ENCODE results near the gene RPUSD3. TPM values are rescaled to one million over a fixed set of nuclear protein-coding genes. Genes with fewer than 3 reads are reported as not detected.

Gene RPUSD3
- total RNA-seq, 1 experiment from 2014 or later: 54.1 TPM

DNA sequence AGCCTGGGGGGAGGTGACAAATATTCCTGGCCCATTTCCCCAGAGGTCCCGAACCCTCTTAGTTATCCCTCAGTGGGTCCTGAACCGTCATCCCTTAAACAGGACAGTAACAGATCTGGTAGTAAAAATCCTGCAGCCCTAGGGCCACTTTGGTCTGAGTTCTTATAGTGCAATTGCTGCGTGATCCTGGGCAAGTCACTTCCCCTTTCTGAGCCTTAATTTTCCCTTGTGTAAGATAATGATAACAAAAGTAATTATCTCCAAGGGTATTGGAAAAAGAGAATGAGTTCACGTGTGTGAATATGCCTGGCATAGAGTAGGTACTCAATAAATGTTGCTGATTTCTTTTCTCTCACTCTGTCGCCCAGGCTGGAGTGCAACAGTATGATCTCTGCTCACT, 43.7 kb upstream of the RPUSD3 start:
- intact Hi-C loops (cut with micrococcal nuclease): no loop called here
- Histone ChIP-seq H3K4me2 (ENCODE audit: low read length) (no peak overlapping the region), H3K9me2 (replicated peaks; ENCODE audit: low read length) (no peaks in the 10 kb centered on the region), H3K36me3 (ENCODE audit: low read depth, low read length) (no peaks in the 10 kb centered on the region), H3K9ac (ENCODE audit: low read length) (no peak overlapping the region), H3K4me3 (ENCODE audit: low read length) (no peak overlapping the region), H3K27ac (ENCODE audit: low read length) (no peak overlapping the region), H3K27me3 (ENCODE audit: low read length) (no peaks in the 10 kb centered on the region), H3K79me2 (ENCODE audit: low read length) (peaks cover 20% of the 10 kb centered on the region), H2AFZ (ENCODE audit: low read length) (no peak overlapping the region), H3K4me1 (ENCODE audit: insufficient read depth, low read length) (peaks cover 21% of the 10 kb centered on the region), H3F3A (ENCODE audit: low read length, unreplicated experiment) (peaks cover 4% of the 10 kb centered on the region), H4K20me1 (ENCODE audit: low read length) (no peaks in the 10 kb centered on the region), H3K9me3 (ENCODE audit: low read length) (no peaks in the 10 kb centered on the region)
- ChIA-PET POLR2A (ENCODE audit: unreplicated experiment) (no interaction called here), CTCF (no interaction called here)
- TF ChIP-seq, protein P1, sequence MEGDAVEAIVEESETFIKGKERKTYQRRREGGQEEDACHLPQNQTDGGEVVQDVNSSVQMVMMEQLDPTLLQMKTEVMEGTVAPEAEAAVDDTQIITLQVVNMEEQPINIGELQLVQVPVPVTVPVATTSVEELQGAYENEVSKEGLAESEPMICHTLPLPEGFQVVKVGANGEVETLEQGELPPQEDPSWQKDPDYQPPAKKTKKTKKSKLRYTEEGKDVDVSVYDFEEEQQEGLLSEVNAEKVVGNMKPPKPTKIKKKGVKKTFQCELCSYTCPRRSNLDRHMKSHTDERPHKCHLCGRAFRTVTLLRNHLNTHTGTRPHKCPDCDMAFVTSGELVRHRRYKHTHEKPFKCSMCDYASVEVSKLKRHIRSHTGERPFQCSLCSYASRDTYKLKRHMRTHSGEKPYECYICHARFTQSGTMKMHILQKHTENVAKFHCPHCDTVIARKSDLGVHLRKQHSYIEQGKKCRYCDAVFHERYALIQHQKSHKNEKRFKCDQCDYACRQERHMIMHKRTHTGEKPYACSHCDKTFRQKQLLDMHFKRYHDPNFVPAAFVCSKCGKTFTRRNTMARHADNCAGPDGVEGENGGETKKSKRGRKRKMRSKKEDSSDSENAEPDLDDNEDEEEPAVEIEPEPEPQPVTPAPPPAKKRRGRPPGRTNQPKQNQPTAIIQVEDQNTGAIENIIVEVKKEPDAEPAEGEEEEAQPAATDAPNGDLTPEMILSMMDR (conservative IDR thresholded peaks at IDR 0.05; ENCODE audit: low read depth, low read length): no peak
- TF ChIP-seq EZH2 (IDR thresholded peaks at IDR 0.05; ENCODE audit: low read length, unreplicated experiment) (no peak), EZH2phosphoT487 (IDR thresholded peaks at IDR 0.05; ENCODE audit: borderline replicate concordance, low read length) (no peak)
- ATAC-seq (no peak), DNase-seq (no peak)
- no TSS peak for BruUV-seq (replicated peaks)

DNA sequence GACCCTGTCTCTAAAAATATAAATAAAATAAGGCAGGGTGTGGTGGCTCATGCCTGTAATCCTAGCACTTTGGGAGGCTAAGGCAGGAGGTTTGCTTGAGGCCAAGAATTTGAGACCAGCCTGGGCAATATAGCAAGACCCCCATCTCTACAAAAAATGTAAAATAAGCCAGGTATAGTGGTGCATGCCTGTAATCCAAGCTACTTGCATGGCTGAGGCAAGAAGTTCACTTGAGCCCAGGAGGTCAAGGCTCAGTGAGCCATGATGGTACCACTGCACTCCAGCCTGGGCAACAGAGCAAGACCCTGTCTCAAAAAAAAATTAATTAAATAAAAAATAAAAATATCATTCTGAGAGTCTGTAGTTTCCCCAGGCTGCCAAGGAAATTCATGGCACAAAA, 42.5 kb upstream of the RPUSD3 start:
- peaks cover 4% of the 10 kb centered on the region for H3F3A ChIP-seq (ENCODE audit: low read length, unreplicated experiment)
- no peak for TF ChIP-seq EZH2phosphoT487 (IDR thresholded peaks at IDR 0.05; ENCODE audit: borderline replicate concordance, low read length)
- POLR2A ChIA-PET (ENCODE audit: unreplicated experiment): no interaction called here
- H3K27ac ChIP-seq (ENCODE audit: low read length): no peak overlapping the region
- intact Hi-C loops (cut with micrococcal nuclease): no loop called here
- H3K27me3 ChIP-seq (ENCODE audit: low read length): no peaks in the 10 kb centered on the region
- ATAC-seq: no peak
- no peak for DNase-seq
- H3K79me2 ChIP-seq (ENCODE audit: low read length): peaks cover 9% of the 10 kb centered on the region
- H3K9ac ChIP-seq (ENCODE audit: low read length): no peak overlapping the region
- no peak overlapping the region for H2AFZ ChIP-seq (ENCODE audit: low read length)
- H3K4me3 ChIP-seq (ENCODE audit: low read length): no peak overlapping the region
- CTCF ChIA-PET: no interaction called here
- H3K4me2 ChIP-seq (ENCODE audit: low read length): no peak overlapping the region
- H3K9me2 ChIP-seq (replicated peaks; ENCODE audit: low read length): no peaks in the 10 kb centered on the region
- H3K36me3 ChIP-seq (ENCODE audit: low read depth, low read length): no peaks in the 10 kb centered on the region
- no peaks in the 10 kb centered on the region for H3K9me3 ChIP-seq (ENCODE audit: low read length)
- H3K4me1 ChIP-seq (ENCODE audit: insufficient read depth, low read length): peaks cover 15% of the 10 kb centered on the region
- H4K20me1 ChIP-seq (ENCODE audit: low read length): no peaks in the 10 kb centered on the region
- no TSS peak for BruUV-seq (replicated peaks)

DNA sequence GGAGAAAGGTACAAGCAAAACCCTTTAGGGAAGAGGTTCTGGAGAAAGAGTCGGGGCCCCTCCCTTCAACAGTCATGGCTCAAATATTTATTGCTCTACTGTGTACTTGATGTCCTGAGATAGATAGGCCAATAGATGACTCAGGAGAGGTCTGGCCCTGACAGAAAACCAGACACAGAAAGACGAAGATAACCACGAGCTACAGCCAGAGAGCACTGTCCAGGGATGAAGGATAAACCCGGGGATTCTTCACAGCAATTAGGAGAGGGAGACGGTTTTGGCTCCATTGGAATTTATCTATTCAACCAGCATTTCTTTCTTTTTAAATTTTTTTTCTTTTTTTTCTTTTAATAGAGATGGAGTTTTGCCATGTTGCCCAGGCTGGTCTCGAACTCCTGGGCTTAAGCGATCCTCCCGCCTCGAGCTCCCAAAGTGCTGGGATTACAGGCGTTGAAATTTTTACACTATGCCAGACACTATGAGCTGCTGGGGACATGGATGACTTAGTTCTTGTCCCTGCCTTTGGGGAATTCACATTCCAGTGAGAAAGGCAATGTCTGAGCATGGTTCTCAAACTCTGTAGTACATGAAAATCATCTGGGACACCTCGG, 40.9 kb upstream of the RPUSD3 start:
- DNase-seq (peak; percentile 96), ATAC-seq (peak; percentile 98)
- H3K9me2 ChIP-seq (replicated peaks; ENCODE audit: low read length): no peaks in the 10 kb centered on the region
- H2AFZ ChIP-seq (ENCODE audit: low read length): 0 out of 2 replicates have a peak overlapping the region, but pooled peaks have one; percentile 22
- H4K20me1 ChIP-seq (ENCODE audit: low read length): no peaks in the 10 kb centered on the region
- no peak overlapping the region for H3K4me3 ChIP-seq (ENCODE audit: low read length)
- CTCF ChIA-PET: interaction anchor here (0.6 kb wide), 1 partner anchor 41 kb away, joined by 6 read pairs; no protein-coding TSS in a partner anchor
- H3K27me3 ChIP-seq (ENCODE audit: low read length): no peaks in the 10 kb centered on the region
- peaks cover 4% of the 10 kb centered on the region for H3F3A ChIP-seq (ENCODE audit: low read length, unreplicated experiment)
- no peak overlapping the region for H3K9ac ChIP-seq (ENCODE audit: low read length)
- peak overlapping the region; percentile 69 for H3K4me2 ChIP-seq (ENCODE audit: low read length)
- H3K9me3 ChIP-seq (ENCODE audit: low read length): no peaks in the 10 kb centered on the region
- no peaks in the 10 kb centered on the region for H3K79me2 ChIP-seq (ENCODE audit: low read length)
- peaks cover 15% of the 10 kb centered on the region for H3K4me1 ChIP-seq (ENCODE audit: insufficient read depth, low read length)
- peak overlapping the region; percentile 72 for H3K27ac ChIP-seq (ENCODE audit: low read length)
- H3K36me3 ChIP-seq (ENCODE audit: low read depth, low read length): no peaks in the 10 kb centered on the region
- TF ChIP-seq, protein P1 (conservative IDR thresholded peaks at IDR 0.05; ENCODE audit: low read depth, low read length): no peak
- TF ChIP-seq EZH2phosphoT487 (IDR thresholded peaks at IDR 0.05; ENCODE audit: borderline replicate concordance, low read length): no peak
- TF ChIP-seq EZH2 (IDR thresholded peaks at IDR 0.05; ENCODE audit: low read length, unreplicated experiment): no peak
- POLR2A ChIA-PET (ENCODE audit: unreplicated experiment): interaction anchor here (0.6 to 0.7 kb wide), 2 partner anchors 9 to 29 kb away, joined by 3 to 5 read pairs; no protein-coding TSS in a partner anchor
- TSS peak; percentile 99 for BruUV-seq (replicated peaks)
- intact Hi-C loops (cut with micrococcal nuclease): loop anchor here (5.0 kb wide), 1 partner anchor 33 kb away; the partner anchor contains the start of gene IL17RC

Data from PC-3 (cell line).